ENCODE results near the gene IGF2.

GRCh38 chr11:2182692-2183474 is 43.7 kb upstream of the IGF2 start:
- no peak for TF ChIP-seq POLR2AphosphoS5 (IDR thresholded peaks at IDR 0.05; ENCODE audit: borderline replicate concordance, low read depth, low read length)
- TF ChIP-seq EZH2 (IDR thresholded peaks at IDR 0.05), result no peak
- TF ChIP-seq FOXP2 (optimal IDR thresholded peaks at IDR 0.05; ENCODE audit: control extremely low read depth, extremely low read length, insufficient read depth), result no peak

Data from SK-N-MC (cell line).